GM19438 (cell line): ENCODE data around the gene SERPINA9.
"Not testable (repeated sequence)": the region's sequence is repeated elsewhere in the genome, so short reads cannot be mapped to it uniquely, and the experiment has no call there.

Experiments used
- ATAC-seq: cut with Tn5 transposase; IDR thresholded peaks from one replicate; pipeline ENCODE4 v1.9.1; 2021; ENCODE audit warnings: low read depth; ENCODE audit not compliant: unreplicated experiment

Gene SERPINA9

GRCh38 chr14:94489336-94489735, 13.3 kb upstream of the SERPINA9 start:
- ATAC-seq, result no peak

- no peak for ATAC-seq
Observed at GRCh38 chr14:94486883-94487282, 10.9 kb upstream of the SERPINA9 start.

GRCh38 chr14:94485944-94486841, 10.2 kb upstream of the SERPINA9 start:
- ATAC-seq, result no peak

GRCh38 chr14:94484481-94484880, 8.5 kb upstream of the SERPINA9 start:
- no peak for ATAC-seq

GRCh38 chr14:94483729-94484275, 7.8 kb upstream of the SERPINA9 start:
- no peak for ATAC-seq

- no peak for ATAC-seq
Observed at GRCh38 chr14:94483071-94483451, 7.1 kb upstream of the SERPINA9 start.

GRCh38 chr14:94482132-94483070, 6.4 kb upstream of the SERPINA9 start:
- not testable (repeated sequence) for ATAC-seq

GRCh38 chr14:94481468-94482131, 5.6 kb upstream of the SERPINA9 start:
- no peak for ATAC-seq

GRCh38 chr14:94480809-94481208, 4.8 kb upstream of the SERPINA9 start:
- ATAC-seq, result no peak

GRCh38 chr14:94478420-94478819, 2.4 kb upstream of the SERPINA9 start:
- no peak for ATAC-seq

- ATAC-seq, result no peak
Observed at GRCh38 chr14:94474581-94475031, 1.4 kb downstream of the SERPINA9 start.

GRCh38 chr14:94473666-94474410, 2.2 kb downstream of the SERPINA9 start:
- no peak for ATAC-seq

- no peak for ATAC-seq
Observed at GRCh38 chr14:94472842-94473241, 3.2 kb downstream of the SERPINA9 start.

GRCh38 chr14:94471045-94471444, 5.0 kb downstream of the SERPINA9 start:
- no peak for ATAC-seq

- no peak for ATAC-seq
Observed at GRCh38 chr14:94470311-94470710, 5.7 kb downstream of the SERPINA9 start.

GRCh38 chr14:94469261-94469660, 6.7 kb downstream of the SERPINA9 start:
- no peak for ATAC-seq

- no peak for ATAC-seq
Observed at GRCh38 chr14:94467728-94468520, 8.1 kb downstream of the SERPINA9 start.

GRCh38 chr14:94466706-94467370, 9.2 kb downstream of the SERPINA9 start:
- no peak for ATAC-seq
